HUES6 (cell line): ENCODE data around the gene OSBPL10.

Source experiments
- H3K27ac ChIP-seq: 2 replicates; pipeline ENCODE4 v1.7.0; 2013; ENCODE audit warnings: low read depth, mild to moderate bottlenecking, low read length, inconsistent platforms
- H3K27me3 ChIP-seq: 2 replicates; pipeline ENCODE4 v1.6.1; 2013; ENCODE audit warnings: low read length; ENCODE audit not compliant: control insufficient read depth, insufficient read depth
- H3K36me3 ChIP-seq: 2 replicates; pipeline ENCODE4 v1.6.1; 2013; ENCODE audit warnings: low read length; ENCODE audit not compliant: control insufficient read depth, insufficient read depth
- H3K4me1 ChIP-seq: 2 replicates; pipeline ENCODE4 v1.6.1; 2013; ENCODE audit warnings: low read length; ENCODE audit not compliant: control insufficient read depth, insufficient read depth
- H3K4me3 ChIP-seq: 2 replicates; pipeline ENCODE4 v1.5.1; 2013; ENCODE audit warnings: low read depth, low read length
- H3K9ac ChIP-seq: one replicate; pipeline ENCODE4 v1.6.1; 2013; ENCODE audit warnings: mild to moderate bottlenecking, low read length
- H3K9me3 ChIP-seq: 2 replicates; pipeline ENCODE4 v1.6.1; 2013; ENCODE audit warnings: low read depth, low read length; ENCODE audit not compliant: control insufficient read depth, insufficient read depth

Gene OSBPL10

DNA sequence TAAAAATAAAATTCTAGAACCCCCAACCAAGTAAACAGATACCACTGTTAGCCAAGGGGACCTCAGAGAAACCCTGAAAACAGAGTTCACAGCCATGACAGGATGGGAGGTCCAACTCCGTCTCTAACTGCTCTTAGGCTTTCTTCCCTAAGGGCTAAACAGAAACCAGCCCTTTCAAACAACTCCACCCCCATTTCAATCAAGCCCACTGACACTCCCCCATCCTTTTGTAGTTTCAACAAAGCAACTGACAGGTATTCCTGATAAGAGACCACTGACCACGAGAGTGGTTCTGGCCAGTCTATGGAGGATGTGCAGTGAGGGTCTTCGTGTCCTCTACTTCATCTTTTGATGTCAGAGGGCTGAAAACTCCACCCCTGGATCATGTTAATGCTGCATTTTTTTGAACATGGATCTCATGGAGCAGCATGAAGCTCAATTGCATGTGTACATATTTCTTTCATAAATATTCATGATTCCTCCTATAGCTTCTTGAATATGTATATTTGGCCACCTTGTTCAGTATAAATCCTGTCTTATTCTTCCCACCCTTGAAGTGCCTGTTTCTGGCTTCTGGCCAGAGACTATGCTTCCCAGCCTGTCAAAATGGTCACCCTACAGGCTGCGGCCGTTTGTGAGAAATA is 222.6 kb downstream of the OSBPL10 start:
- Histone ChIP-seq H3K36me3 (no peaks in the 10 kb centered on the region), H3K9ac (no peak overlapping the region), H3K9me3 (peaks cover 4% of the 10 kb centered on the region), H3K27me3 (no peaks in the 10 kb centered on the region), H3K4me1 (no peaks in the 10 kb centered on the region), H3K27ac (no peak overlapping the region), H3K4me3 (no peak overlapping the region)

DNA sequence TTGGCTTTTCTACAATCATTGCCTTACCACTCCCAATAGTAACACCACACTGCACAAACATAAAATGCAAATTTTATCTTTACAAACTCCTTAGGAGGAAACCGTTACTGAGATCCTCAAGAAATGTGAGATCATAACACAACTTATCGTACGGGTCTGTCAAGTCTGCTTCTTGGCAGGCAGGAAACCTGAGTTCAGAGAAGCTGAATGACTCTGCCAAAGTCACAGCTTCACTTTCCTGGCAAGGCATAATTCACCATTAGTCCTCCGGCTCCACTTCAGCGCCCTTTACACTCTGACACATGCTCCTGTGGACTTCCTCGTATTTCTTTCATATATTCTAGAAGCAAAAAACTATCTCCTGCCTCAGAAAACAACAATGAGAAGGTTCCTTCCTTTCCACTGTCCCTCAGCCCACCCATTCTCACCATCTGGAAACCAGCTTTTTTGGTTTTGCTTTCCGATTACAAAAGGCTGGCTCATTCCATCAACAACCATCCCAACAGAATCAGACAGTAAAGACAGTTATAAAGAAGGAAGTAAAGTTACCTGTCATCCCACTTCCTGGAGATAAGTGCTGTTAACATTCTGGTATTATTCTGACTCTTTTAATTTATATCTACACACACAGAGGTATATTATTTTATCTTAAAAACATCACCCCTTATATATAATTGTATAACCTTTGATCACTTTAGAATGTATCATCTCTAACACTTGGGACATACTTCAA is 225.0 kb downstream of the OSBPL10 start:
- H3K4me1 ChIP-seq = no peaks in the 10 kb centered on the region
- H3K27ac ChIP-seq = no peak overlapping the region
- peaks cover 4% of the 10 kb centered on the region for H3K9me3 ChIP-seq
- no peak overlapping the region for H3K9ac ChIP-seq
- H3K4me3 ChIP-seq = no peak overlapping the region
- no peaks in the 10 kb centered on the region for H3K27me3 ChIP-seq
- H3K36me3 ChIP-seq = no peaks in the 10 kb centered on the region

DNA sequence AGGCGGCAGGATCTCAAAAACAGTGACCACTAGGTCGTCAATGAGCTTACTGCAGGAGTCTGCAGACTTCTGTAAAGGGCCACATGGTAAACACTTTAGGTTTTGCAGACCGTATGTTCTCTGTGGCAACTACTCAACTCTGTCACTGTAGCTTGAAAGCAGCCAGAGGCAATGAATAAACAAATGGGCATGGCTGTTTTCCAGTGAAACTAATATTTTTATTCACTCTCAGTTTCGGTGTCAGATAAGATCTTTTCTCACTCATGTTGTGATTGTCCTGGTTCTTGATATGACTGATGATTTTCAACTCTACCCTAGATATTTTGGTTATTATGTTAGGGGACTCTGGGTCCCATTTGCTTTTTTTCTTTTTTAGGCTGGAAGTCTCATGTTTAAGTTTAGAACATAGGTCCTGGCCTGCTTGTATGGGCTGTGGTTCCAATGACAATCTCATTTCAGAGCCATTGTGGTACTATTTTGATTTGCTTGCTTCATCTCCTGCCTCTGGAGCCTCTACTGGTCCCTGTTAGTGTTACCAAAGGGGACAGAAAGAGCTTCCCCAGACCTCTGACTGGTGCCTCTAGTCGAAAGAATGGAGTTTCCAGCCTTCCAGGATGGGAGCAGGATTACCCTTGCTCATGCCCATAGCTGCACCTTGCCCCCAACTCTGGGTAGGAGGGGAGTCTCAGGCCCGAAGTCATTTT is 226.3 kb downstream of the OSBPL10 start:
- no peak overlapping the region for H3K27ac ChIP-seq
- peaks cover 4% of the 10 kb centered on the region for H3K9me3 ChIP-seq
- no peaks in the 10 kb centered on the region for H3K27me3 ChIP-seq

DNA sequence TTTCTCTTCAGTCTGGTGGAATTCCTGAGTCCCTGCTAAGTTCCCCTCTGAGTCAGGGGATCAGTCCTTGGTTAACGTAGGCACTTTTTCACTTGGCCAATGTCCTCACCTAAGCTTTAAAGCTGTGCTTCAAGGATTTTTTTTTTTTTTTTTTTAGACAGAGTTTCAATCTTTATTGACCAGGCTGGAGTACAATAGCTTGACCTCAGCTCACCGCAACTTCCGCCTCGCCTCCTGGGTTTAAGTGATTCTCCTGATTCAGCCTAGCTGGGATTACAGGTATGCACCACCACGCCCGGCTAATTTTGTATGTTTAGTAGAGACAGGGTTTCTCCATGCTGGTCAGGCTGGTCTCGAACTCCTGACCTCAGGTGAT is 228.0 kb downstream of the OSBPL10 start:
- H3K9ac ChIP-seq = no peak overlapping the region
- peaks cover 2% of the 10 kb centered on the region for H3K9me3 ChIP-seq
- no peak overlapping the region for H3K27ac ChIP-seq
- H3K36me3 ChIP-seq = no peaks in the 10 kb centered on the region
- no peak overlapping the region for H3K4me3 ChIP-seq
- no peaks in the 10 kb centered on the region for H3K4me1 ChIP-seq
- H3K27me3 ChIP-seq = no peaks in the 10 kb centered on the region

More for the DNA sequence above, 226.3 kb downstream of the OSBPL10 start:
- H3K4me1 ChIP-seq = no peaks in the 10 kb centered on the region
- no peak overlapping the region for H3K4me3 ChIP-seq
- no peak overlapping the region for H3K9ac ChIP-seq
- no peaks in the 10 kb centered on the region for H3K36me3 ChIP-seq

DNA sequence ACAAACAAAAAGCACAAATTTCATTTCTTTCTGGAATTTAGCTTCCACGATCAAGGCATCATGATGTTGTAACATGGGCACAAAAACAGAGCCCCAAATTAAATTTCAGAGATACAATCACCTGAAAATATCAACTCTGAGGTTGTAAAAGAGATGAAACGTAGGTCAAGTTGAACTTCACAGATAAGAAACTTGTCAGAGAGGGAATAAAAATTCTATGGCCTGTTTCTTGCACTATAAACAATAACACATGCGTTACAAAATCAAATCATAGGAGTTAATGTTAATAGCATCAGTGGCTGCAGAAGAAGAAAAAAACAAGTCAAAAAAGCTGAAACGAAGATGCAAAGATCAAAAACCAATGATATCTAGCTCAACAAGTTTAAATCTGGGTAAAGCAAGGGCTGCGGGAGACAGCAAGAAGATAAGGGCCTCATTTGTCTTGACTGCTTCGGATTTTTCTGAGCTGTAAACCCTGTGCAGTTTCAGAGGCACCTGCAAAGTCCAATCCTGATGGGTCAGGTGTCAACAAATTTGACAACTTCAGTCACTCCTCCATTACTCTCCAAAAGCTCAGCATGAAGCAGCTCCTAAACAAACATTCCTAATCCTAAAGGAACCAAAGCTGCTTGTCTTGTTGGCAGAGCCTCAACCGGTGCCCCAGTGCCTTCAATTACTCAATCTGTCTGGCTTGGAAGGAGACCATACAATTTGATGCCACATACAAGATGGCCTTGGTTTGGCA is 228.6 kb downstream of the OSBPL10 start:
- H3K27me3 ChIP-seq = no peaks in the 10 kb centered on the region
- no peaks in the 10 kb centered on the region for H3K4me1 ChIP-seq
- no peak overlapping the region for H3K27ac ChIP-seq
- H3K36me3 ChIP-seq = peaks cover 2% of the 10 kb centered on the region; the same call in 1 of the 2 replicates
- H3K9me3 ChIP-seq = no peaks in the 10 kb centered on the region
- H3K4me3 ChIP-seq = no peak overlapping the region
- H3K9ac ChIP-seq = no peak overlapping the region

DNA sequence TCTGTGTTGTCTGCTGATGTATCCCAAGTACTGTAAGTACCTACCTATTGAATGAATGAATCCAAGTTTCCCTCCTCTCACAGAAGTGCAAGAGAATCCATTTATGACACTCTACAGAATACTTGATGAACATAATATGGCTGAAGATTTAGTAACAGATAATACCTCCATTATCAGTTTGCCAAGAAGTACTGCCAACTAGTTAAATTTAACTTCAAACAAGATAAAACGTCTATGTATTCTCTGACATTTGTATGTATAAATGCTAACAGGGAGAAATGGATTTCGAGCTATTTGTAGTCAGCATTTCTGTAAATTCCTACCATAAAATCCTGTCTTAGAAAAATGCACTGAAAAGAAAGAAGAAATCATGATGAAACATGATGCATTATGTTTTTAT is 230.7 kb downstream of the OSBPL10 start:
- H3K9ac ChIP-seq = no peak overlapping the region
- H3K27me3 ChIP-seq = no peaks in the 10 kb centered on the region
- H3K27ac ChIP-seq = no peak overlapping the region
- no peaks in the 10 kb centered on the region for H3K9me3 ChIP-seq
- no peaks in the 10 kb centered on the region for H3K4me1 ChIP-seq
- H3K36me3 ChIP-seq = peaks cover 3% of the 10 kb centered on the region; the same call in 1 of the 2 replicates
- no peak overlapping the region for H3K4me3 ChIP-seq

DNA sequence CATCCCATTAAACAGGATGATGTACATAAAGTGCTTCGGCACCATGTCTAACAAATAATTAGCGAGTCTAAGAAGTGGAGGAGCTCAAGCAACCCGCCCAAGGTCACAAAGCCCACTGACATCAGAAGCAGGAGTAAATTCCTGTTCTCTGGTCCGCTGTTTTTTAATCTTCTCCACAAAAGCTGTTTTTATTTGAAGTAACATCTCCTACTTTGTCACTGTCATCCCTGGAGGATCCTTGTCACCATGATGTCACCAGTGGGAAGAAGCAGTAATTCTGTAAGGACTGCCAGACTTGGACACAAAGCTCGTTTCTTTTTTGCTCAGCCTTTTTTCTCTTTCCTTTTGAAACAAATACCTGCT is 232.1 kb downstream of the OSBPL10 start:
- no peaks in the 10 kb centered on the region for H3K9me3 ChIP-seq
- no peak overlapping the region for H3K27ac ChIP-seq
- H3K36me3 ChIP-seq = peaks cover 3% of the 10 kb centered on the region; the same call in 1 of the 2 replicates
- H3K27me3 ChIP-seq = no peaks in the 10 kb centered on the region
- H3K4me3 ChIP-seq = no peak overlapping the region
- H3K4me1 ChIP-seq = no peaks in the 10 kb centered on the region
- H3K9ac ChIP-seq = no peak overlapping the region

DNA sequence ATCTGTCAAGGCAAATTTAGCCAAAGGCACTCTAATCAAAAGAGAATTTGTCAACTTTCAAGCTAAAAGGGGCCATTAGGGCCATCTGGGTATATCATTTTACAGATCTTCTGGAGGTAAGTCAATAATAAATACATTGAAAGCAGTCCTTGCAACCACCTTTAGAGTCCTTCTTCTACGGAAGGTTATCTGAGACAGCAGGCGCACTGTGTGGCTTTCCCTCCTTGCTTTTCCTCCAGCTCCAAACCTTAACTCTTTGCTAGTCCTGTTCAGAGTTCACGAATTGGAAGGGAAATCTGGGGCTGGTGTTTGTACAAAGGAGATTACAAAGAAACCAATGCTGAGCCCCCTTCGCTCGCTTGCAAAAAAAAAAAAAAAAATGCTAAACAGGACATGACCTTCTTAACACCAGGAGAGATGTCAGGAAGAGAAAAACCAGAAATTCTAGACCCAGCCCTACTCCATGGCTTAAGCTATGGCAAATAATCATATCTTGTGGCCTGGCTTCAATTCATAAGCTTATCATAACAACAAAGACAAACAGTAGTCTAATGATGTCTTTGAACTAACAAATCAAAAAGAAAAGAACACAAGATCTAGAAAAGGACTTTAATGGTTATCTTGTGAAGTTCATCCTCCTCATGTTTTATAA is 232.7 kb downstream of the OSBPL10 start:
- H3K27ac ChIP-seq = no peak overlapping the region
- no peak overlapping the region for H3K4me3 ChIP-seq
- H3K27me3 ChIP-seq = no peaks in the 10 kb centered on the region
- H3K4me1 ChIP-seq = no peaks in the 10 kb centered on the region
- H3K9me3 ChIP-seq = no peaks in the 10 kb centered on the region
- peaks cover 3% of the 10 kb centered on the region; the same call in 1 of the 2 replicates for H3K36me3 ChIP-seq
- no peak overlapping the region for H3K9ac ChIP-seq

DNA sequence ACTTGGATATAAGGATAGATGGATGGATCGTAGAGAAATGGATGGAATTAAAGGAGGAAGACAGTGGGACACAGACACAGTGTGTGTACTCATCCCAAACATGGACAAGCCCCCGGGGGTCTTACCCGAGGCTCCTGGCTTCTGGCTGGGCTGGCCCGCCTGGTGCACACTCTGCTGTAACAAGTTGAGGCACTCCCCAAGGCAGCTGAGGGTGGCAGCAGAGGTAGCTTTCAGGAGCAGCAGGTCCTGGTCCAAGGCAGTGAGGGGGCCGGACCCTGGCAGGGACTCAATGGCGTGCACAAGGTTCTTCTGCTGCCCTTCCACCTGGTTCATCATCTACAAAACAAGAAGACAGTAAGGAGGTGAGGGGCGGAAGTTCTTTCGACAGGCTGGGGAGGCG is 233.3 kb downstream of the OSBPL10 start:
- Histone ChIP-seq H3K27me3 (no peaks in the 10 kb centered on the region), H3K4me1 (no peaks in the 10 kb centered on the region), H3K4me3 (no peak overlapping the region), H3K9me3 (no peaks in the 10 kb centered on the region), H3K27ac (no peak overlapping the region), H3K36me3 (peaks cover 3% of the 10 kb centered on the region; the same call in 1 of the 2 replicates), H3K9ac (no peak overlapping the region)

DNA sequence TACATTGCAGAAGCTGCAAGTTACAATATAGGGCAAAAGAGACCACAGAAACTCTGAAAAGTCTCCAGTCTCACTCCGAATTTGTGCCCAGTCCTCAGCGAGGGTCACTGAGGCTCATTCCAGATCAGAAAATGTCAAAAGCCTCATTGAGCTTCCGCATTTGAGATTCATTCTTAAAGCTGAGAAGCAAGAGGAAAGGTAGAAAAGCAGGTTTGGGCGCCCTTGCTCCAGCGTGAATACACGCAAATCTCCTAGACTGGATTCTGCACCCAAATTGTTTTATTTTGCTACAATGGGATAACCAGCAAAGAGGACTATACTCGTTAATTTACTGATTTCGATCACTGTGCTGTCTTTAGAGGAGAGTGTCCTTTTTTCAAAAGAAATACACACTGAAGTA is 236.1 kb downstream of the OSBPL10 start:
- Histone ChIP-seq H3K4me3 (no peak overlapping the region), H3K9me3 (no peaks in the 10 kb centered on the region), H3K27ac (no peak overlapping the region), H3K36me3 (peaks cover 3% of the 10 kb centered on the region; the same call in 1 of the 2 replicates), H3K9ac (no peak overlapping the region), H3K27me3 (no peaks in the 10 kb centered on the region), H3K4me1 (no peaks in the 10 kb centered on the region)
